ENCODE measurements around the gene CTIF.

DNA sequence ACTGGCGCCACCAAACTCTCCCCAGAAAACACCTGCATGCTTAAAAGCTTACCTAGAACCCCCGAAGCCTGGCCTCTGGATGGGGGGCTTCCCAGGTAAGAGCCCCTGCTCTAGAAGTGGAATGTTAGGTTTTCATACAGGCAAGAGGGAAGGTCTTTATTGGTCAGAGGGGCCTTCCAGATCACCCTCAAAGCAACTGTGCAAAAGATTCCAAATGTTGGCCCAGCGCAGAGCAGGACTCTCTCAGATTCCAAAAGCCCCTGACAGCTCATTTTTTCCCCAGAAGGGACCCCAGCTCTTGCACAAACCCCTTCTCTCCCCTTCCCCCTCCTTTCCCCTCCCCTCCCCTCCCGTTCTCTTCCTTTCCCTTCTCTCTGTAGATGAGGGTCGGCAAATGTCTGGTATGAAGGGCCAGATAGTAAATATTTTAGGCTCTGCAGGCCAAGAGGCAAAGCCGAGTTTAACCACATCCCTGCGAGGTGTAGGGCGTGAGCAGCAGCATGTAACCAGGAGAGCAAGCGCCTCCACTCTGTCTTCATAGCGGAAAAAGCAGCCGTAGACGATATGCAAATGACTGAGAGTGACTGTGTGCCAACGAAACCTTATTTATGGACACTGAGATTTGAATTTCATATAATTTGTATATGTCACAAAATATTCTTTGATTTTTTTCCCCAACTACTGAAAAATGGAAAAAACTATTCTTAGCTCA, 295.0 kb downstream of the CTIF start:
- TF ChIP-seq, protein P1, sequence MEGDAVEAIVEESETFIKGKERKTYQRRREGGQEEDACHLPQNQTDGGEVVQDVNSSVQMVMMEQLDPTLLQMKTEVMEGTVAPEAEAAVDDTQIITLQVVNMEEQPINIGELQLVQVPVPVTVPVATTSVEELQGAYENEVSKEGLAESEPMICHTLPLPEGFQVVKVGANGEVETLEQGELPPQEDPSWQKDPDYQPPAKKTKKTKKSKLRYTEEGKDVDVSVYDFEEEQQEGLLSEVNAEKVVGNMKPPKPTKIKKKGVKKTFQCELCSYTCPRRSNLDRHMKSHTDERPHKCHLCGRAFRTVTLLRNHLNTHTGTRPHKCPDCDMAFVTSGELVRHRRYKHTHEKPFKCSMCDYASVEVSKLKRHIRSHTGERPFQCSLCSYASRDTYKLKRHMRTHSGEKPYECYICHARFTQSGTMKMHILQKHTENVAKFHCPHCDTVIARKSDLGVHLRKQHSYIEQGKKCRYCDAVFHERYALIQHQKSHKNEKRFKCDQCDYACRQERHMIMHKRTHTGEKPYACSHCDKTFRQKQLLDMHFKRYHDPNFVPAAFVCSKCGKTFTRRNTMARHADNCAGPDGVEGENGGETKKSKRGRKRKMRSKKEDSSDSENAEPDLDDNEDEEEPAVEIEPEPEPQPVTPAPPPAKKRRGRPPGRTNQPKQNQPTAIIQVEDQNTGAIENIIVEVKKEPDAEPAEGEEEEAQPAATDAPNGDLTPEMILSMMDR (IDR thresholded peaks at IDR 0.05; ENCODE audit: low read depth, low read length), result no peak
- no peak for TF ChIP-seq EZH2phosphoT487 (IDR thresholded peaks at IDR 0.05; ENCODE audit: low read depth)
